Glutamatergic neuron (in vitro differentiated cells): ENCODE data around the gene PTPN12. TPM values are rescaled to one million over a fixed set of nuclear protein-coding genes. Genes with fewer than 3 reads are reported as not detected.
A peak's percentile ranks its signal among the peaks of the same experiment; 100 is the strongest.

Source experiments
- DNase-seq: peaks from one replicate; pipeline ENCODE4 v3.0.0; 2022
- H3K27ac Mint-ChIP-seq: one replicate; pipeline ENCODE4 v1.8.0; 2020; ENCODE audit warnings: mild to moderate bottlenecking, mixed read lengths, inconsistent platforms; ENCODE audit not compliant: unreplicated experiment
- H3K27me3 Mint-ChIP-seq: one replicate; pipeline ENCODE4 v1.8.0; 2020; ENCODE audit warnings: mild to moderate bottlenecking, moderate library complexity, mixed read lengths, inconsistent platforms; ENCODE audit not compliant: unreplicated experiment
- H3K36me3 Mint-ChIP-seq: one replicate; pipeline ENCODE4 v1.8.0; 2020; ENCODE audit warnings: mild to moderate bottlenecking, mixed read lengths, inconsistent platforms; ENCODE audit not compliant: unreplicated experiment
- H3K4me1 Mint-ChIP-seq: one replicate; pipeline ENCODE4 v1.8.0; 2020; ENCODE audit warnings: mild to moderate bottlenecking, low read depth, mixed read lengths, inconsistent platforms; ENCODE audit not compliant: unreplicated experiment
- H3K4me3 Mint-ChIP-seq: one replicate; pipeline ENCODE4 v1.8.0; 2020; ENCODE audit warnings: mild to moderate bottlenecking, mixed read lengths, inconsistent platforms; ENCODE audit not compliant: unreplicated experiment
- H3K9me3 Mint-ChIP-seq: one replicate; pipeline ENCODE4 v1.8.0; 2020; ENCODE audit warnings: mild to moderate bottlenecking, moderate library complexity, mixed read lengths, inconsistent platforms; ENCODE audit not compliant: unreplicated experiment
- CTCF ChIP-seq: fragments of 200-600 bp; sonication (generic); IDR thresholded peaks from one replicate; pipeline ENCODE4 v1.5.0; 2021; ENCODE audit not compliant: partially characterized antibody, unreplicated experiment
- long read RNA-seq: library from polyadenylated mRNA; unstranded; transcript quantifications from one replicate; pipeline ENCODE4 v2.0.0, GENCODE V29; 2020; ENCODE audit not compliant: unreplicated experiment
- total RNA-seq: library from RNA; stranded (reverse); fragmentation: NEBNext Ultra II Directional; extraction: Animal tissue kit (Norgen Biotek cat#: 25700); gene quantifications from one replicate; pipeline ENCODE4 v1.2.1, GENCODE V29; 2021; ENCODE audit not compliant: unreplicated experiment

Gene PTPN12
- 106 TPM for total RNA-seq
- long read RNA-seq, partial matches to known transcripts: 1 of 1 reads
- long read RNA-seq, other reads (novel, unspliced or antisense): 0 of 1 reads

GRCh38 chr7:77537136-77537777, at the start of gene PTPN12:
Gene PTPN12 (plus strand): TSS chr7:77537295. CDS start chr7:77537547, 252 bp downstream.
- peaks cover 21% of the 10 kb centered on the region for H3K4me1 Mint-ChIP-seq
- H3K36me3 Mint-ChIP-seq: no peaks in the 10 kb centered on the region
- H3K9me3 Mint-ChIP-seq: peaks cover 17% of the 10 kb centered on the region
- DNase-seq: peak; percentile 60
- H3K27me3 Mint-ChIP-seq: peaks cover 13% of the 10 kb centered on the region
- peak within 1 kb of the TSS; percentile 97 for H3K4me3 Mint-ChIP-seq
- peak within 1 kb of the TSS; percentile 99 for H3K27ac Mint-ChIP-seq
- TF ChIP-seq CTCF: no peak

- TF ChIP-seq CTCF: no peak
- DNase-seq: no peak
- no peaks in the 10 kb centered on the region for H3K27me3 Mint-ChIP-seq
Observed at GRCh38 chr7:77488986-77489385, 48.1 kb upstream of the PTPN12 start.

GRCh38 chr7:77497079-77497478, 40.0 kb upstream of the PTPN12 start:
- DNase-seq: no peak
- no peak for TF ChIP-seq CTCF
- H3K27me3 Mint-ChIP-seq: no peaks in the 10 kb centered on the region
- no peak overlapping the region for H3K4me3 Mint-ChIP-seq
- H3K36me3 Mint-ChIP-seq: peaks cover 24% of the 10 kb centered on the region
- peaks cover 2% of the 10 kb centered on the region for H3K9me3 Mint-ChIP-seq
- H3K4me1 Mint-ChIP-seq: no peaks in the 10 kb centered on the region
- H3K27ac Mint-ChIP-seq: no peak overlapping the region

More at GRCh38 chr7:77488986-77489385, 48.1 kb upstream of the PTPN12 start:
- peaks cover 2% of the 10 kb centered on the region for H3K9me3 Mint-ChIP-seq
- H3K4me1 Mint-ChIP-seq: no peaks in the 10 kb centered on the region
- peaks cover 10% of the 10 kb centered on the region for H3K36me3 Mint-ChIP-seq
- no peak overlapping the region for H3K27ac Mint-ChIP-seq
- H3K4me3 Mint-ChIP-seq: no peak overlapping the region

- no peak overlapping the region for H3K27ac Mint-ChIP-seq
- H3K9me3 Mint-ChIP-seq: peaks cover 2% of the 10 kb centered on the region
- no peaks in the 10 kb centered on the region for H3K27me3 Mint-ChIP-seq
- no peak overlapping the region for H3K4me3 Mint-ChIP-seq
- DNase-seq: no peak
- no peak for TF ChIP-seq CTCF
- no peaks in the 10 kb centered on the region for H3K4me1 Mint-ChIP-seq
- peaks cover 16% of the 10 kb centered on the region for H3K36me3 Mint-ChIP-seq
Observed at GRCh38 chr7:77498659-77499379, 38.3 kb upstream of the PTPN12 start.

- Mint-ChIP-seq H3K4me3 (no peak overlapping the region), H3K27ac (no peak overlapping the region), H3K36me3 (no peaks in the 10 kb centered on the region), H3K9me3 (no peaks in the 10 kb centered on the region), H3K4me1 (no peaks in the 10 kb centered on the region), H3K27me3 (no peaks in the 10 kb centered on the region)
- TF ChIP-seq CTCF: no peak
- no peak for DNase-seq
Observed at GRCh38 chr7:77501192-77501515, 35.9 kb upstream of the PTPN12 start.
